ENCODE measurements around the gene GRIK1.

Gene GRIK1

GRCh38 chr21:29715089-29715488, 224.7 kb downstream of the GRIK1 start:
- Mint-ChIP-seq H3K9me3 (ENCODE audit: low read depth) (peaks cover 8% of the 10 kb centered on the region), H3K27ac (no peak overlapping the region), H3K27me3 (peaks cover 7% of the 10 kb centered on the region), H3K36me3 (no peaks in the 10 kb centered on the region), H3K4me1 (ENCODE audit: low read depth) (no peaks in the 10 kb centered on the region), H3K4me3 (no peak overlapping the region)

- no peaks in the 10 kb centered on the region for H3K4me1 Mint-ChIP-seq (ENCODE audit: low read depth)
- H3K36me3 Mint-ChIP-seq: no peaks in the 10 kb centered on the region
- no peak overlapping the region for H3K4me3 Mint-ChIP-seq
Measured at GRCh38 chr21:29712818-29713217, 227.0 kb downstream of the GRIK1 start.

DNA sequence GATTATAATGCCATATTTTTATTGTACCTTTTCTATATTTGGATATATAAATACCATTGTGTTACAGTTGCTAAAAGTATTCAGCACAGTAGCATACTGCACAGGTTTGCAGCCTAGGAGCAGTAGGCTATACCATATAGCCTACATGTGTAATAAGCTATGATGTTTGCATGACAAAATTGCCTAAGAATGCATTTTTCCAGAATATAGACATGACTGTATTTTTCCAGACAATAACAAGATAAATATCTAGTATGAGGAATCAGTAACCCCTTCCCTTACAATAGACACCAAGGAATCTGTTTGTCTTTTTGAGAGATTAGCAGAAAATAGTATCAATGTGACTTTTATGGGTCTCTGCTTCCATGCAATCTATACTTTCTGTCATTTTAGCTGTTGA, 228.6 kb downstream of the GRIK1 start:
- no peak overlapping the region for H3K27ac Mint-ChIP-seq
- no peaks in the 10 kb centered on the region for H3K4me1 Mint-ChIP-seq (ENCODE audit: low read depth)
- H3K4me3 Mint-ChIP-seq: no peak overlapping the region
- no peaks in the 10 kb centered on the region for H3K36me3 Mint-ChIP-seq
- no peaks in the 10 kb centered on the region for H3K9me3 Mint-ChIP-seq (ENCODE audit: low read depth)
- H3K27me3 Mint-ChIP-seq: peaks cover 7% of the 10 kb centered on the region

More at GRCh38 chr21:29712818-29713217, 227.0 kb downstream of the GRIK1 start:
- H3K9me3 Mint-ChIP-seq (ENCODE audit: low read depth): peaks cover 3% of the 10 kb centered on the region
- H3K27ac Mint-ChIP-seq: no peak overlapping the region
- peaks cover 7% of the 10 kb centered on the region for H3K27me3 Mint-ChIP-seq

GRCh38 chr21:29710498-29710897, 229.3 kb downstream of the GRIK1 start:
- Mint-ChIP-seq H3K4me3 (no peak overlapping the region), H3K9me3 (ENCODE audit: low read depth) (no peaks in the 10 kb centered on the region), H3K27ac (no peak overlapping the region), H3K4me1 (ENCODE audit: low read depth) (no peaks in the 10 kb centered on the region), H3K36me3 (no peaks in the 10 kb centered on the region), H3K27me3 (peaks cover 7% of the 10 kb centered on the region)

GRCh38 chr21:29708401-29708800, 231.4 kb downstream of the GRIK1 start:
- Mint-ChIP-seq H3K27me3 (peaks cover 3% of the 10 kb centered on the region), H3K9me3 (ENCODE audit: low read depth) (no peaks in the 10 kb centered on the region), H3K4me3 (no peak overlapping the region), H3K27ac (no peak overlapping the region), H3K4me1 (ENCODE audit: low read depth) (no peaks in the 10 kb centered on the region), H3K36me3 (no peaks in the 10 kb centered on the region)

- no peaks in the 10 kb centered on the region for H3K9me3 Mint-ChIP-seq (ENCODE audit: low read depth)
- peaks cover 2% of the 10 kb centered on the region for H3K27me3 Mint-ChIP-seq
- H3K27ac Mint-ChIP-seq: no peak overlapping the region
- no peak overlapping the region for H3K4me3 Mint-ChIP-seq
- H3K36me3 Mint-ChIP-seq: no peaks in the 10 kb centered on the region
- no peaks in the 10 kb centered on the region for H3K4me1 Mint-ChIP-seq (ENCODE audit: low read depth)
Measured at GRCh38 chr21:29704719-29705118, 235.1 kb downstream of the GRIK1 start.

- Mint-ChIP-seq H3K4me1 (ENCODE audit: low read depth) (no peaks in the 10 kb centered on the region), H3K27ac (no peak overlapping the region), H3K27me3 (peaks cover 3% of the 10 kb centered on the region), H3K36me3 (no peaks in the 10 kb centered on the region), H3K4me3 (no peak overlapping the region), H3K9me3 (ENCODE audit: low read depth) (no peaks in the 10 kb centered on the region)
Measured at GRCh38 chr21:29701676-29702075, 238.1 kb downstream of the GRIK1 start.

- Mint-ChIP-seq H3K4me3 (no peak overlapping the region), H3K27ac (no peak overlapping the region), H3K36me3 (no peaks in the 10 kb centered on the region), H3K9me3 (ENCODE audit: low read depth) (no peaks in the 10 kb centered on the region), H3K27me3 (peaks cover 3% of the 10 kb centered on the region), H3K4me1 (ENCODE audit: low read depth) (no peaks in the 10 kb centered on the region)
Measured at GRCh38 chr21:29697555-29698193, 242.1 kb downstream of the GRIK1 start.

DNA sequence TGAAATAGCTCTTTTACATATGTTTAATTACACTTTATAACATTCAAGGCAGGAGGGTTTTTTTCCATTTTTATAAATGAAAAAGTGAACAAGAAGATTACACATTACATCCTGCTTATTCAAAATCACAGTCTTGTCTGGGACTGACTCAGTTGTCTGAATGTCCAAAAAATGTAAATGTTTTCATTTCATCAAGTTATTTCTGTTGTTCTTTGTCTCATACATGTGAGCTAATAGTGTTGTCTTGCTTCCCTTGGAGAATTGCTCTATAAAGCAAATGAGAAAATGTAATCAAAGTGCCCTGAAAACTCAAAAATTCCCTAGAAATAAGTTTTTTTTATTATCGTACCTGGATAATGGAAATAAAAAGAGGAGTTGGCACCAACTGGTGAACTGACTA, 242.9 kb downstream of the GRIK1 start:
- H3K4me1 Mint-ChIP-seq (ENCODE audit: low read depth): no peaks in the 10 kb centered on the region
- no peaks in the 10 kb centered on the region for H3K36me3 Mint-ChIP-seq
- no peak overlapping the region for H3K4me3 Mint-ChIP-seq
- no peaks in the 10 kb centered on the region for H3K9me3 Mint-ChIP-seq (ENCODE audit: low read depth)
- H3K27ac Mint-ChIP-seq: no peak overlapping the region
- peaks cover 3% of the 10 kb centered on the region for H3K27me3 Mint-ChIP-seq

GRCh38 chr21:29691616-29692491, 247.9 kb downstream of the GRIK1 start:
- Mint-ChIP-seq H3K36me3 (no peaks in the 10 kb centered on the region), H3K27ac (no peak overlapping the region), H3K4me3 (no peak overlapping the region), H3K9me3 (ENCODE audit: low read depth) (no peaks in the 10 kb centered on the region), H3K4me1 (ENCODE audit: low read depth) (no peaks in the 10 kb centered on the region), H3K27me3 (no peaks in the 10 kb centered on the region)

DNA sequence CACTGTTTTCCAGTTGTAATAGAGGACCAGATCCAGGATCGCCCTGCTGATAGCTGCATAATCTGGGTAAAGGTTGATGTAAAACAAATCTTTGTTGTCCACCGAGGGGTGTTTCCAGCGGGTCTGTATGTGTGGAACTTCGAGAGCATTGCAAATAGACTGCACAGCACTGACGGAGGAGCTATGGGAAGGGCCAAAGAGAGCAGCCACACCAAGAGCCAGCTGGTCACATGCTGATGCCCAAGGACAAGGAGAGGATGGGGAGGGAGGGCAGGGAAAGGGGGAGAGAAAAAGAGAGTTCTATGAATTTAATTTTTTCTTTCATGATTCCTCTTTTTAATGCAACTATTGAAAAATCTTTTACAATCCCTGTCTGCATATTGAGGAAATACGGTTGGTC, 250.0 kb downstream of the GRIK1 start:
- Mint-ChIP-seq H3K4me1 (ENCODE audit: low read depth) (no peaks in the 10 kb centered on the region), H3K27me3 (no peaks in the 10 kb centered on the region), H3K9me3 (ENCODE audit: low read depth) (no peaks in the 10 kb centered on the region), H3K4me3 (no peak overlapping the region), H3K27ac (no peak overlapping the region), H3K36me3 (no peaks in the 10 kb centered on the region)

DNA sequence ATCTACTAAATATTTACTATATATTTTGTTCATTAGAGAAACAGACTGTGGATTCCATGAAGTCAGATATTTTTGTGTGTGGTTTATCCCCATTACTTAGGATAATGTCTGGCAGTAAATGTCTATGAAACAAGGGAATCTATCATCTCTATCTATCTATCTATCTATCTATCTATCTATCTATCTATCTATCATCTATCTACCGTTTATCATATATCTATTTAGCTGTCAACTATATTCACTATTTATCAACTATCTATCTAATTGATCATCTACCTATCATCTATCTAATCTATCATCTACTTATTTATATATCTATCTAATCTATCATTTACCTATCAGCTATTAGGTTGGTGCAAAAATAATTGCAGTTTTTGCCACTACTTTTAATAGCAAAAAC, 255.7 kb downstream of the GRIK1 start:
- Mint-ChIP-seq H3K4me1 (ENCODE audit: low read depth) (no peaks in the 10 kb centered on the region), H3K9me3 (ENCODE audit: low read depth) (peaks cover 10% of the 10 kb centered on the region), H3K36me3 (no peaks in the 10 kb centered on the region), H3K4me3 (no peak overlapping the region), H3K27me3 (no peaks in the 10 kb centered on the region), H3K27ac (no peak overlapping the region)

DNA sequence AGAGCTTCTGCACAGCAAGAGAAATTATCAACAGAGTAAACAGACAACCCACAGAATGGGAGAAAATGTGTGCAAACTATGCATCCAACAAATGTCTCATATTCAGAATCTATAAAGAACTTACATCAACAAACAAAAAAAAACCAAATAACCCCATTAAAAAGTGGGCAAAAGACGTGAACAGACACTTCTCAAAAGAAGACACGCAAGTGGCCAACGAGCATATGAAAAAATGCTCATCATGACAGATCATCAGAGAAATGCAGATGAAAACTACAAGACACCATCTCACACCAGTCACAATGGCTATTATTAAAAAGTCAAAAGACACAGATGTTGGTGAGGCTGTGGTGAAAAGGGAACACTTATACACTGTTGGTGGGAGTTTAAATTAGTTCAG, 257.0 kb downstream of the GRIK1 start:
- Mint-ChIP-seq H3K9me3 (ENCODE audit: low read depth) (peaks cover 10% of the 10 kb centered on the region), H3K27me3 (no peaks in the 10 kb centered on the region), H3K4me1 (ENCODE audit: low read depth) (no peaks in the 10 kb centered on the region), H3K36me3 (no peaks in the 10 kb centered on the region), H3K4me3 (no peak overlapping the region), H3K27ac (no peak overlapping the region)

GRCh38 chr21:29680273-29680672, 259.5 kb downstream of the GRIK1 start:
- Mint-ChIP-seq H3K27me3 (no peaks in the 10 kb centered on the region), H3K36me3 (no peaks in the 10 kb centered on the region), H3K27ac (no peak overlapping the region), H3K4me1 (ENCODE audit: low read depth) (no peaks in the 10 kb centered on the region), H3K4me3 (no peak overlapping the region), H3K9me3 (ENCODE audit: low read depth) (peaks cover 10% of the 10 kb centered on the region)

GRCh38 chr21:29678626-29679025, 261.2 kb downstream of the GRIK1 start:
- H3K4me1 Mint-ChIP-seq (ENCODE audit: low read depth): no peaks in the 10 kb centered on the region
- H3K9me3 Mint-ChIP-seq (ENCODE audit: low read depth): peaks cover 10% of the 10 kb centered on the region
- H3K4me3 Mint-ChIP-seq: no peak overlapping the region
- no peaks in the 10 kb centered on the region for H3K27me3 Mint-ChIP-seq
- no peaks in the 10 kb centered on the region for H3K36me3 Mint-ChIP-seq
- no peak overlapping the region for H3K27ac Mint-ChIP-seq

Measured in activated naive CD8-positive, alpha-beta T cell (primary cell).